HCT116 (cell line): ENCODE data around the gene USP53. TPM values are rescaled to one million over a fixed set of nuclear protein-coding genes. Genes with fewer than 3 reads are reported as not detected.

Experiments used
- ATAC-seq: fragments of 200-7000 bp; cut with Tn5 transposase; 2 replicates; pipeline ENCODE4 v1.9.1; 2020; ENCODE audit warnings: mild to moderate bottlenecking, moderate library complexity
- BruUV-seq: library from RNA; stranded (reverse); fragments of 400-500 nt; replicated peaks from 2 replicates; lab custom pipeline; 2021; lab: Mats Ljungman, UMichigan
- CTCF ChIA-PET: fragments of 300-600 bp; sonication (Branson Sonifier 250); formaldehyde crosslinking; loops from one replicate; lab custom pipeline; 2021; ENCODE audit warnings: antibody characterized with exemption; lab: Charles Lee
- POLR2A ChIA-PET: fragments of 300-600, 350-600 bp; sonication (Branson Sonifier 250); formaldehyde crosslinking; loops from one replicate; lab custom pipeline; 2021; ENCODE audit warnings: antibody characterized with exemption; lab: Charles Lee
- RAD21 ChIA-PET, 2 experiments: fragments of 300-600 bp; sonication (Branson Sonifier 250); formaldehyde crosslinking; loops; one replicate each; lab custom pipeline; 2023; ENCODE audit warnings: low total read pairs in 2 of 2; ENCODE audit not compliant: uncharacterized antibody in 2 of 2, unreplicated experiment in 2 of 2, low non-redundant PET in 1 of 2; lab: Charles Lee
- DNase-seq: peaks from one replicate; pipeline ENCODE4 v3.0.0-alpha.2; 2010; ENCODE audit warnings: low read depth, low spot score
- H2AFZ ChIP-seq: fragments of 200-600 bp; shearing (Covaris generic), sonication (generic); 2 replicates; pipeline ENCODE4 v1.6.1; 2017; ENCODE audit warnings: low read depth, mixed run types, mixed read lengths, antibody characterized with exemption, low read length; ENCODE audit not compliant: poor library complexity, severe bottlenecking
- H3K27ac ChIP-seq: 2 replicates; pipeline ENCODE4 v1.5.1; 2012; ENCODE audit warnings: low read depth, low read length
- H3K27me3 ChIP-seq: fragments of 200-600 bp; sonication (generic); 2 replicates; pipeline ENCODE4 v1.6.1; 2016; ENCODE audit warnings: mixed run types, low read length, mixed read lengths; ENCODE audit not compliant: insufficient read depth
- H3K36me3 ChIP-seq, 2 experiments: fragments of 200-500 bp in 1 of 2; fragments of 200-600 bp in 1 of 2; sonication (Bioruptor generic) in 1 of 2; sonication (generic) in 1 of 2; 2 replicates each; pipeline versions ENCODE4 v1.5.1 to v1.6.1; 2014 to 2016; ENCODE audit warnings: low read length in 2 of 2, inconsistent platforms in 1 of 2, mixed read lengths in 1 of 2, mixed run types in 1 of 2; ENCODE audit not compliant: insufficient read depth in 2 of 2, control insufficient read depth in 1 of 2
- H3K4me1 ChIP-seq, 2 experiments: fragments of 200-600 bp in 1 of 2; sonication (generic) in 1 of 2; 2 replicates each; pipeline versions ENCODE4 v1.5.1 to v1.6.1; 2012 to 2017; ENCODE audit warnings: low read length in 2 of 2, inconsistent platforms in 1 of 2, mild to moderate bottlenecking in 1 of 2, mixed read lengths in 1 of 2, mixed run types in 1 of 2, moderate library complexity in 1 of 2; ENCODE audit not compliant: insufficient read depth in 2 of 2, control insufficient read depth in 1 of 2
- H3K4me2 ChIP-seq: fragments of 200-600 bp; sonication (generic); 2 replicates; pipeline ENCODE4 v1.6.1; 2017; ENCODE audit warnings: mixed run types, low read length, mixed read lengths
- H3K4me3 ChIP-seq, 2 experiments: fragments of 200-600 bp in 1 of 2; sonication (generic) in 1 of 2; replicated peaks in 1 of 2; 2 replicates each; pipeline ENCODE4 v1.5.1; 2011 to 2016; ENCODE audit warnings: low read length in 2 of 2, control low read depth in 1 of 2, low read depth in 1 of 2, mild to moderate bottlenecking in 1 of 2, mixed read lengths in 1 of 2, mixed run types in 1 of 2
- H3K79me2 ChIP-seq: fragments of 200-600 bp; sonication (generic); 2 replicates; pipeline ENCODE4 v1.6.1; 2017; ENCODE audit warnings: mild to moderate bottlenecking, mixed run types, low read length, moderate library complexity, mixed read lengths; ENCODE audit not compliant: insufficient read depth
- H3K9ac ChIP-seq: fragments of 200-600 bp; sonication (generic); 2 replicates; pipeline ENCODE4 v1.6.1; 2016; ENCODE audit warnings: low read length, mixed read lengths
- H3K9me2 ChIP-seq: fragments of 200-600 bp; sonication (generic), shearing (Covaris generic); 2 replicates; pipeline ENCODE4 v1.6.1; 2017; ENCODE audit warnings: mixed run types, mild to moderate bottlenecking, moderate library complexity; ENCODE audit not compliant: insufficient read depth
- H3K9me3 ChIP-seq, 2 experiments: fragments of 200-500 bp in 1 of 2; fragments of 200-600 bp in 1 of 2; sonication (Bioruptor generic) in 1 of 2; sonication (generic) in 1 of 2; 2 replicates each; pipeline ENCODE4 v1.6.1; 2014 to 2017; ENCODE audit warnings: low read length in 2 of 2, mixed read lengths in 2 of 2, inconsistent platforms in 1 of 2, low read depth in 1 of 2, mild to moderate bottlenecking in 1 of 2, mixed run types in 1 of 2, moderate library complexity in 1 of 2; ENCODE audit not compliant: control insufficient read depth in 1 of 2, insufficient read depth in 1 of 2
- H4K20me1 ChIP-seq: fragments of 200-600 bp; sonication (generic), shearing (Covaris generic); 2 replicates; pipeline ENCODE4 v1.6.1; 2017; ENCODE audit warnings: mixed run types, mild to moderate bottlenecking, moderate library complexity; ENCODE audit not compliant: insufficient read depth
- CBX3 ChIP-seq: IDR thresholded peaks from 2 replicates; pipeline ENCODE4 v1.6.1; 2012; ENCODE audit warnings: low read depth
- CEBPB ChIP-seq: IDR thresholded peaks from 2 replicates; pipeline ENCODE4 v1.6.1; 2012; ENCODE audit warnings: low read depth
- EGR1 ChIP-seq: IDR thresholded peaks from 2 replicates; pipeline ENCODE4 v1.6.1; 2012; ENCODE audit warnings: low read depth
- ELF1 ChIP-seq: IDR thresholded peaks from 2 replicates; pipeline ENCODE4 v1.6.1; 2012; ENCODE audit warnings: low read depth, borderline replicate concordance
- EZH2phosphoT487 ChIP-seq: fragments of 200-600 bp; IDR thresholded peaks from 2 replicates; pipeline ENCODE4 v1.6.1; 2018; ENCODE audit warnings: antibody characterized with exemption, borderline replicate concordance
- FOSL1 ChIP-seq: IDR thresholded peaks from 2 replicates; pipeline ENCODE4 v1.6.1; 2012; ENCODE audit warnings: low read depth
- JUND ChIP-seq: IDR thresholded peaks from 2 replicates; pipeline ENCODE4 v1.6.1; 2012
- RAD21 ChIP-seq: IDR thresholded peaks from 2 replicates; pipeline ENCODE4 v1.6.1; 2012; ENCODE audit warnings: low read depth, mild to moderate bottlenecking
- SIN3A ChIP-seq: IDR thresholded peaks from 2 replicates; pipeline ENCODE4 v1.6.1; 2012; ENCODE audit warnings: low read depth
- SRF ChIP-seq: IDR thresholded peaks from 2 replicates; pipeline ENCODE4 v1.6.1; 2012; ENCODE audit warnings: low read depth
- ZNF274 ChIP-seq: fragments of 200-500 bp; sonication (Bioruptor generic); IDR thresholded peaks from 2 replicates; pipeline ENCODE4 v1.6.1; 2014; ENCODE audit warnings: mild to moderate bottlenecking, low read depth, low read length, inconsistent platforms
- intact Hi-C: fragments of 100-400 bp; cut with micrococcal nuclease; formaldehyde crosslinking; loops from 2 replicates; pipeline ENCODE4 v1.10.0; 2022
- total RNA-seq: library from RNA; stranded (reverse); gene quantifications from one replicate; pipeline ENCODE4 v1.2.1, GENCODE V29; 2021; ENCODE audit not compliant: unreplicated experiment
- TF ChIP-seq, protein P1 (sequence below): IDR thresholded peaks from 2 replicates; pipeline ENCODE4 v1.6.1; 2012
- TF ChIP-seq, protein P2 (sequence below): IDR thresholded peaks from 2 replicates; pipeline ENCODE4 v1.6.1; 2012
- TF ChIP-seq, protein P3 (sequence below): IDR thresholded peaks from 2 replicates; pipeline ENCODE4 v1.6.1; 2011; ENCODE audit warnings: mild to moderate bottlenecking, low read length, moderate library complexity; ENCODE audit not compliant: insufficient replicate concordance; ENCODE audit errors: extremely low read depth

USP53 gene
- total RNA-seq, 1 experiment from 2014 or later: 22.0 TPM

DNA sequence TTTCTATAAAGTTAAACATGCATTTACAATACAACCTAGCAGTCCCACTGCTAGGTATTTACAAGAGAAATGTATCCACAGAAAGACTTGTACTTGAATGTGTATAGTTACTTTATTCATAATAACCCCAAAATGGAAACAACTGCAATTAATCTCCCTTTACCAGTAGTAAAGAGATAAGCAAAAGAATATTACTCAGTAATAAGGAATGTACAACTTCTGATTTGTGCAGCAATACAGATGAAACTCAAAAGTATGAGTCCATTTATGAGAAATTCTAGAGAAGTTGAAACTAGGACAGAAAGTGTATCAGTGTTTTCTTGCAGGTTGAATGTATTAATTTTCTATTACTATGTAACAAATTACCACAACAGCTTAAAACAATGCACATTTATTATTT, 15.2 kb downstream of the USP53 start:
- Histone ChIP-seq H2AFZ (no peak overlapping the region), H3K4me3 (no peak overlapping the region), H3K9me2 (no peaks in the 10 kb centered on the region), H3K9me3 (no peaks in the 10 kb centered on the region), H4K20me1 (no peaks in the 10 kb centered on the region), H3K36me3 (no peaks in the 10 kb centered on the region), H3K79me2 (peaks cover 33% of the 10 kb centered on the region), H3K27me3 (no peaks in the 10 kb centered on the region), H3K9ac (no peak overlapping the region), H3K4me1 (no peaks in the 10 kb centered on the region), H3K4me2 (no peak overlapping the region), H3K27ac (no peak overlapping the region)
- ChIA-PET RAD21 (no interaction called here), CTCF (no interaction called here), POLR2A (interaction anchor here (1.8 kb wide), 1 partner anchor 15 kb away, joined by 8 read pairs; the partner anchor contains the start of gene USP53)
- ATAC-seq: no peak
- DNase-seq: no peak
- TF ChIP-seq, protein P1, sequence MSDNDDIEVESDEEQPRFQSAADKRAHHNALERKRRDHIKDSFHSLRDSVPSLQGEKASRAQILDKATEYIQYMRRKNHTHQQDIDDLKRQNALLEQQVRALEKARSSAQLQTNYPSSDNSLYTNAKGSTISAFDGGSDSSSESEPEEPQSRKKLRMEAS: no peak
- TF ChIP-seq RAD21 (no peak), EGR1 (no peak), SRF (no peak), ZNF274 (no peak), SIN3A (no peak), CEBPB (no peak), CBX3 (no peak), EZH2phosphoT487 (no peak), JUND (no peak), FOSL1 (no peak), ELF1 (no peak)
- TF ChIP-seq, protein P2, sequence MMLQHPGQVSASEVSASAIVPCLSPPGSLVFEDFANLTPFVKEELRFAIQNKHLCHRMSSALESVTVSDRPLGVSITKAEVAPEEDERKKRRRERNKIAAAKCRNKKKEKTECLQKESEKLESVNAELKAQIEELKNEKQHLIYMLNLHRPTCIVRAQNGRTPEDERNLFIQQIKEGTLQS: no peak
- TF ChIP-seq, protein P3, sequence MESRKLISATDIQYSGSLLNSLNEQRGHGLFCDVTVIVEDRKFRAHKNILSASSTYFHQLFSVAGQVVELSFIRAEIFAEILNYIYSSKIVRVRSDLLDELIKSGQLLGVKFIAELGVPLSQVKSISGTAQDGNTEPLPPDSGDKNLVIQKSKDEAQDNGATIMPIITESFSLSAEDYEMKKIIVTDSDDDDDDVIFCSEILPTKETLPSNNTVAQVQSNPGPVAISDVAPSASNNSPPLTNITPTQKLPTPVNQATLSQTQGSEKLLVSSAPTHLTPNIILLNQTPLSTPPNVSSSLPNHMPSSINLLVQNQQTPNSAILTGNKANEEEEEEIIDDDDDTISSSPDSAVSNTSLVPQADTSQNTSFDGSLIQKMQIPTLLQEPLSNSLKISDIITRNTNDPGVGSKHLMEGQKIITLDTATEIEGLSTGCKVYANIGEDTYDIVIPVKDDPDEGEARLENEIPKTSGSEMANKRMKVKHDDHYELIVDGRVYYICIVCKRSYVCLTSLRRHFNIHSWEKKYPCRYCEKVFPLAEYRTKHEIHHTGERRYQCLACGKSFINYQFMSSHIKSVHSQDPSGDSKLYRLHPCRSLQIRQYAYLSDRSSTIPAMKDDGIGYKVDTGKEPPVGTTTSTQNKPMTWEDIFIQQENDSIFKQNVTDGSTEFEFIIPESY: no peak
- no TSS peak for BruUV-seq
- intact Hi-C loops: no loop called here
